ENCODE data around the gene PLEKHM2. TPM values are rescaled to one million over a fixed set of nuclear protein-coding genes. Genes with fewer than 3 reads are reported as not detected.

The PLEKHM2 gene
- total RNA-seq, 1 experiment from 2014 or later, result 33.3 TPM

GRCh38 chr1:15714406-15715136 is 30.5 kb downstream of the PLEKHM2 start:
- no peaks in the 10 kb centered on the region for H3K9me3 Mint-ChIP-seq (ENCODE audit: unreplicated experiment)
- no peak overlapping the region for H3K4me3 Mint-ChIP-seq (ENCODE audit: unreplicated experiment)

GRCh38 chr1:15717418-15718125 is 33.5 kb downstream of the PLEKHM2 start:
- H3K9me3 ChIP-seq, result no peaks in the 10 kb centered on the region
- Mint-ChIP-seq H3K27ac (ENCODE audit: unreplicated experiment) (no peak overlapping the region), H3K9me3 (ENCODE audit: unreplicated experiment) (no peaks in the 10 kb centered on the region), H3K27me3 (ENCODE audit: insufficient read depth, unreplicated experiment) (no peaks in the 10 kb centered on the region), H3K4me3 (ENCODE audit: unreplicated experiment) (no peak overlapping the region), H3K4me1 (ENCODE audit: low read depth, unreplicated experiment) (no peaks in the 10 kb centered on the region), H3K36me3 (ENCODE audit: insufficient read depth, unreplicated experiment) (peaks cover 33% of the 10 kb centered on the region)
- intact Hi-C loops (cut with micrococcal nuclease; ENCODE audit: unreplicated experiment), result no loop called here
- no peaks in the 10 kb centered on the region for H3K36me3 ChIP-seq (ENCODE audit: control insufficient read depth, insufficient read depth, low read length)
- no peaks in the 10 kb centered on the region for H3K4me1 ChIP-seq
- CTCF ChIA-PET, result no interaction called here
- no TSS peak for BruUV-seq (replicated peaks)
- no peaks in the 10 kb centered on the region for H3K27me3 ChIP-seq (replicated peaks; ENCODE audit: control insufficient read depth, insufficient read depth, low read length)
- no peak for TF ChIP-seq CTCF (IDR thresholded peaks at IDR 0.05; ENCODE audit: insufficient read depth in 1 of 2, low read depth in 1 of 2, low read length in 1 of 2, severe bottlenecking in 1 of 2, unreplicated experiment in 1 of 2)
- no peak overlapping the region for H3K4me3 ChIP-seq (ENCODE audit: low read depth, low read length)
- no peak for DNase-seq
- POLR2A ChIA-PET, result no interaction called here

More at GRCh38 chr1:15714406-15715136, 30.5 kb downstream of the PLEKHM2 start:
- Mint-ChIP-seq H3K4me1 (ENCODE audit: low read depth, unreplicated experiment) (no peaks in the 10 kb centered on the region), H3K36me3 (ENCODE audit: insufficient read depth, unreplicated experiment) (peaks cover 19% of the 10 kb centered on the region), H3K27me3 (ENCODE audit: insufficient read depth, unreplicated experiment) (no peaks in the 10 kb centered on the region), H3K27ac (ENCODE audit: unreplicated experiment) (no peak overlapping the region)
- Histone ChIP-seq H3K4me3 (ENCODE audit: low read depth, low read length) (no peak overlapping the region), H3K27me3 (replicated peaks; ENCODE audit: control insufficient read depth, insufficient read depth, low read length) (no peaks in the 10 kb centered on the region), H3K4me1 (no peaks in the 10 kb centered on the region), H3K9me3 (no peaks in the 10 kb centered on the region), H3K36me3 (ENCODE audit: control insufficient read depth, insufficient read depth, low read length) (no peaks in the 10 kb centered on the region)
- DNase-seq, result no peak
- BruUV-seq (replicated peaks), result no TSS peak
- TF ChIP-seq CTCF (IDR thresholded peaks at IDR 0.05; ENCODE audit: insufficient read depth in 1 of 2, low read depth in 1 of 2, low read length in 1 of 2, severe bottlenecking in 1 of 2, unreplicated experiment in 1 of 2), result no peak
- intact Hi-C loops (cut with micrococcal nuclease; ENCODE audit: unreplicated experiment), result no loop called here
- POLR2A ChIA-PET, result no interaction called here
- CTCF ChIA-PET, result no interaction called here

- no peak overlapping the region for H3K4me3 Mint-ChIP-seq (ENCODE audit: unreplicated experiment)
- BruUV-seq (replicated peaks), result no TSS peak
- POLR2A ChIA-PET, result interaction anchor here (0.6 kb wide), 1 partner anchor 115 kb away, joined by 6 read pairs; no protein-coding TSS in a partner anchor
- no peaks in the 10 kb centered on the region for H3K36me3 ChIP-seq (ENCODE audit: control insufficient read depth, insufficient read depth, low read length)
- peaks cover 33% of the 10 kb centered on the region for H3K36me3 Mint-ChIP-seq (ENCODE audit: insufficient read depth, unreplicated experiment)
- intact Hi-C loops (cut with micrococcal nuclease; ENCODE audit: unreplicated experiment), result no loop called here
- TF ChIP-seq CTCF (IDR thresholded peaks at IDR 0.05; ENCODE audit: insufficient read depth in 1 of 2, low read depth in 1 of 2, low read length in 1 of 2, severe bottlenecking in 1 of 2, unreplicated experiment in 1 of 2), result no peak
- H3K4me1 ChIP-seq, result no peaks in the 10 kb centered on the region
- no peak overlapping the region for H3K27ac Mint-ChIP-seq (ENCODE audit: unreplicated experiment)
- no peaks in the 10 kb centered on the region for H3K9me3 Mint-ChIP-seq (ENCODE audit: unreplicated experiment)
- no peaks in the 10 kb centered on the region for H3K4me1 Mint-ChIP-seq (ENCODE audit: low read depth, unreplicated experiment)
- no peaks in the 10 kb centered on the region for H3K27me3 ChIP-seq (replicated peaks; ENCODE audit: control insufficient read depth, insufficient read depth, low read length)
- DNase-seq, result no peak
- H3K9me3 ChIP-seq, result no peaks in the 10 kb centered on the region
- H3K4me3 ChIP-seq (ENCODE audit: low read depth, low read length), result no peak overlapping the region
- no peaks in the 10 kb centered on the region for H3K27me3 Mint-ChIP-seq (ENCODE audit: insufficient read depth, unreplicated experiment)
- CTCF ChIA-PET, result no interaction called here
Measured at GRCh38 chr1:15718199-15718601, 34.1 kb downstream of the PLEKHM2 start.

Measured in Caco-2 (cell line).